Lower lobe of right lung (tissue), 2 donors: ENCODE data around the gene FGD6. TPM values are rescaled to one million over a fixed set of nuclear protein-coding genes. Genes with fewer than 3 reads are reported as not detected.

Source experiments
- ATAC-seq, 2 donors: fragments of 200-7000 bp; cut with Tn5 transposase; one replicate each; pipeline ENCODE4 v1.9.1; 2020 to 2022; ENCODE audit warnings: mild to moderate bottlenecking in 2 of 2, moderate library complexity in 2 of 2
- DNase-seq: peaks from one replicate; pipeline ENCODE4 v3.0.0-alpha.2; 2020
- H3K27ac ChIP-seq: fragments of 200-600 bp; one replicate; pipeline ENCODE4 v1.8.0; 2022
- H3K27me3 ChIP-seq: fragments of 200-600 bp; one replicate; pipeline ENCODE4 v1.8.0; 2022; ENCODE audit warnings: low read depth
- H3K36me3 ChIP-seq: fragments of 200-600 bp; one replicate; pipeline ENCODE4 v1.8.0; 2022; ENCODE audit warnings: mild to moderate bottlenecking
- H3K4me1 ChIP-seq: fragments of 200-600 bp; one replicate; pipeline ENCODE4 v1.8.0; 2022
- H3K4me3 ChIP-seq: fragments of 200-600 bp; one replicate; pipeline ENCODE4 v1.8.0; 2022; ENCODE audit warnings: mild to moderate bottlenecking
- H3K9me3 ChIP-seq: fragments of 200-600 bp; one replicate; pipeline ENCODE4 v1.8.0; 2022
- CTCF ChIP-seq: fragments of 200-600 bp; IDR thresholded peaks from one replicate; pipeline ENCODE4 v1.8.0; 2022; ENCODE audit warnings: antibody characterized with exemption, mild to moderate bottlenecking
- intact Hi-C: fragments of 100-400 bp; cut with DNase I; formaldehyde crosslinking; loops from one replicate; pipeline ENCODE4 v1.11.0; 2022
- total RNA-seq: library from RNA; stranded (reverse); fragmentation: NEBNext Ultra II Directional; extraction: Animal tissue kit (Norgen Biotek cat#: 25700); gene quantifications from one replicate; pipeline ENCODE4 v1.2.1, GENCODE V29; 2021
- donor health status: DM: no; HTN: yes; CAD: no; lungs with severe emphysema.

FGD6 gene
- total RNA-seq, 1 donor from 2014 or later = 22.9 TPM

DNA sequence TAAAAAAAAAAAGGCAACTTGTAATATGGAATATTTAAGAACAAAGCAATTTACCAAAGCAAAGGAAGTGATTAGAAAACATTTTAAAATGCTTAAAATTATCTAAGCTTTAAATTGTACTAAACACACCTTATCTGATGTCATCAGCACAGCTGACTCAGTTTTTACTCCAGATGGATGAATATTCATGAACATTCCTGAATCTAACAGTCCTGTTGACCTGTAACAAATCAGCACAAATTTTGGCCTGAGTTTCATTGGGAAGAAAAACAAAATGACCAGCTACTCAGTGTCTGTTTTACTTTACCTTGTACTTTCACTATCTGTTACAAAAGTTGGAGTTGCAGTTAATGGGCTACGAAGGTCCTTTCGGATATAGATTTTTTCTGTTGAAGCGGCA is 159.8 kb downstream of the FGD6 start:
- no peaks in the 10 kb centered on the region for H3K4me1 ChIP-seq
- TF ChIP-seq CTCF = no peak
- H3K27me3 ChIP-seq = no peaks in the 10 kb centered on the region
- intact Hi-C loops = no loop called here
- no peak overlapping the region for H3K4me3 ChIP-seq
- DNase-seq (no peak), ATAC-seq (no peak)
- no peaks in the 10 kb centered on the region for H3K9me3 ChIP-seq
- H3K27ac ChIP-seq = no peak overlapping the region
- H3K36me3 ChIP-seq = peaks cover 88% of the 10 kb centered on the region

GRCh38 chr12:95055057-95055456 is 162.2 kb downstream of the FGD6 start:
- intact Hi-C loops = no loop called here
- no peaks in the 10 kb centered on the region for H3K27me3 ChIP-seq
- H3K9me3 ChIP-seq = no peaks in the 10 kb centered on the region
- TF ChIP-seq CTCF = no peak
- H3K4me1 ChIP-seq = no peaks in the 10 kb centered on the region
- ATAC-seq (no peak), DNase-seq (no peak)
- H3K4me3 ChIP-seq = no peak overlapping the region
- no peak overlapping the region for H3K27ac ChIP-seq
- peaks cover 87% of the 10 kb centered on the region for H3K36me3 ChIP-seq

- no peaks in the 10 kb centered on the region for H3K27me3 ChIP-seq
- H3K4me1 ChIP-seq = no peaks in the 10 kb centered on the region
- H3K9me3 ChIP-seq = no peaks in the 10 kb centered on the region
- no peak overlapping the region for H3K4me3 ChIP-seq
- H3K27ac ChIP-seq = no peak overlapping the region
- intact Hi-C loops = no loop called here
- ATAC-seq (no peak), DNase-seq (no peak)
- no peak for TF ChIP-seq CTCF
- H3K36me3 ChIP-seq = peaks cover 87% of the 10 kb centered on the region
Measured at GRCh38 chr12:95054206-95054605, 163.1 kb downstream of the FGD6 start.

DNA sequence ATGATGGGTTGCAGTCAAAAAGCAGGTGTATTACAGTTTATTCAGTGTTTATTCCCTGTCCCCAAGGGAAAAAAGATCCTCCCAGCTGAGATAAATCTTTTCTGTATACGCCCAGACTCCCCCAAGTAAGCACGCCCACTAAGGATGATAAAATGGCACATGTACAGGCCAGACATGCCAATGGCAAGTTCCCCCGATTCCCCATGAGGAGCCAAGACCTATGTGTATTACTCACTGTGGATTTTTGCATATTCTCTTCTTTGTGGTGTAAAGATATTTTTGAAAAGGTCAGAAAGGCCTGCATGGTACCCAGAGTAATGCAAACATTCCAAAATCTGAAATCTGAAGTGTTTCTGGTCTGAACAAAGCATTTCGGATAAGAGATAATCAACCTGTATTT is 166.0 kb downstream of the FGD6 start:
- ATAC-seq = no peak
- intact Hi-C loops = no loop called here

GRCh38 chr12:95037906-95038305 is 179.4 kb downstream of the FGD6 start:
- H3K36me3 ChIP-seq = peaks cover 92% of the 10 kb centered on the region
- no peak overlapping the region for H3K4me3 ChIP-seq
- no peak for TF ChIP-seq CTCF
- ATAC-seq (no peak), DNase-seq (no peak)
- H3K9me3 ChIP-seq = no peaks in the 10 kb centered on the region
- intact Hi-C loops = no loop called here
- H3K27me3 ChIP-seq = no peaks in the 10 kb centered on the region
- H3K27ac ChIP-seq = no peak overlapping the region
- no peaks in the 10 kb centered on the region for H3K4me1 ChIP-seq

More for the DNA sequence above, 166.0 kb downstream of the FGD6 start:
- peaks cover 86% of the 10 kb centered on the region for H3K36me3 ChIP-seq
- H3K27me3 ChIP-seq = no peaks in the 10 kb centered on the region
- no peaks in the 10 kb centered on the region for H3K4me1 ChIP-seq
- no peak for DNase-seq
- no peak overlapping the region for H3K4me3 ChIP-seq
- no peaks in the 10 kb centered on the region for H3K9me3 ChIP-seq
- no peak overlapping the region for H3K27ac ChIP-seq
- no peak for TF ChIP-seq CTCF

GRCh38 chr12:95034750-95035149 is 182.5 kb downstream of the FGD6 start:
- no peaks in the 10 kb centered on the region for H3K27me3 ChIP-seq
- DNase-seq = no peak
- no peak overlapping the region for H3K4me3 ChIP-seq
- H3K27ac ChIP-seq = no peak overlapping the region
- no peak for ATAC-seq
- no peaks in the 10 kb centered on the region for H3K9me3 ChIP-seq
- no peaks in the 10 kb centered on the region for H3K4me1 ChIP-seq
- intact Hi-C loops = no loop called here
- no peak for TF ChIP-seq CTCF
- H3K36me3 ChIP-seq = peaks cover 95% of the 10 kb centered on the region
